ENCODE data around the gene FBXW12.

The FBXW12 gene

GRCh38 chr3:48407542-48408099 is 35.6 kb downstream of the FBXW12 start:
- no peak for DNase-seq (ENCODE audit: low read depth in 2 of 2)

- DNase-seq (ENCODE audit: low read depth in 2 of 2): no peak
These were observed 36.8 kb downstream of the FBXW12 start for GRCh38 chr3:48408823-48409281.

GRCh38 chr3:48409291-48410201 is 37.5 kb downstream of the FBXW12 start:
- DNase-seq (ENCODE audit: low read depth in 2 of 2): no peak

- no peak for DNase-seq (ENCODE audit: low read depth in 2 of 2)
These were observed 38.4 kb downstream of the FBXW12 start for GRCh38 chr3:48410205-48411040.

GRCh38 chr3:48411041-48411588 is 39.1 kb downstream of the FBXW12 start:
- no peak for DNase-seq (ENCODE audit: low read depth in 2 of 2)

- DNase-seq (ENCODE audit: low read depth in 2 of 2): no peak
These were observed 39.8 kb downstream of the FBXW12 start for GRCh38 chr3:48411606-48412374.

- no peak for DNase-seq (ENCODE audit: low read depth in 2 of 2)
These were observed 40.5 kb downstream of the FBXW12 start for GRCh38 chr3:48412375-48413001.

- no peak for DNase-seq (ENCODE audit: low read depth in 2 of 2)
These were observed 41.1 kb downstream of the FBXW12 start for GRCh38 chr3:48413086-48413485.

- no peak for DNase-seq (ENCODE audit: low read depth in 2 of 2)
These were observed 41.6 kb downstream of the FBXW12 start for GRCh38 chr3:48413611-48414010.

GRCh38 chr3:48414376-48415250 is 42.6 kb downstream of the FBXW12 start:
- DNase-seq (ENCODE audit: low read depth in 2 of 2): no peak

- no peak for DNase-seq (ENCODE audit: low read depth in 2 of 2)
These were observed 43.4 kb downstream of the FBXW12 start for GRCh38 chr3:48415251-48415953.

- no peak for DNase-seq (ENCODE audit: low read depth in 2 of 2)
These were observed 44.1 kb downstream of the FBXW12 start for GRCh38 chr3:48416091-48416505.

GRCh38 chr3:48416546-48416945 is 44.5 kb downstream of the FBXW12 start:
- DNase-seq (ENCODE audit: low read depth in 2 of 2): no peak

GRCh38 chr3:48417529-48418108 is 45.6 kb downstream of the FBXW12 start:
- no peak for DNase-seq (ENCODE audit: low read depth in 2 of 2)

- no peak for DNase-seq (ENCODE audit: low read depth in 2 of 2)
These were observed 46.1 kb downstream of the FBXW12 start for GRCh38 chr3:48418140-48418539.

GRCh38 chr3:48418651-48419050 is 46.6 kb downstream of the FBXW12 start:
- DNase-seq (ENCODE audit: low read depth in 2 of 2): no peak

GRCh38 chr3:48419149-48419548 is 47.1 kb downstream of the FBXW12 start:
- no peak for DNase-seq (ENCODE audit: low read depth in 2 of 2)

- DNase-seq (ENCODE audit: low read depth in 2 of 2): no peak
These were observed 47.6 kb downstream of the FBXW12 start for GRCh38 chr3:48419597-48419996.

- no peak for DNase-seq (ENCODE audit: low read depth in 2 of 2)
These were observed 48.5 kb downstream of the FBXW12 start for GRCh38 chr3:48420561-48420960.

All from stimulated activated CD8-positive, alpha-beta memory T cell treated with anti-CD3 and anti-CD28 coated beads, Interleukin-2, amount 100 ng/mL, for 48 hours (primary cell).